GM21576 (cell line): Measurements from ENCODE around the gene GREB1L.
"Not testable (repeated sequence)": the region's sequence is repeated elsewhere in the genome, so short reads cannot be mapped to it uniquely, and the experiment has no call there.

Experiments
- ATAC-seq: cut with Tn5 transposase; IDR thresholded peaks from one replicate; pipeline ENCODE4 v1.9.1; 2021; ENCODE audit warnings: mild to moderate bottlenecking, moderate library complexity; ENCODE audit not compliant: unreplicated experiment

GREB1L gene

DNA sequence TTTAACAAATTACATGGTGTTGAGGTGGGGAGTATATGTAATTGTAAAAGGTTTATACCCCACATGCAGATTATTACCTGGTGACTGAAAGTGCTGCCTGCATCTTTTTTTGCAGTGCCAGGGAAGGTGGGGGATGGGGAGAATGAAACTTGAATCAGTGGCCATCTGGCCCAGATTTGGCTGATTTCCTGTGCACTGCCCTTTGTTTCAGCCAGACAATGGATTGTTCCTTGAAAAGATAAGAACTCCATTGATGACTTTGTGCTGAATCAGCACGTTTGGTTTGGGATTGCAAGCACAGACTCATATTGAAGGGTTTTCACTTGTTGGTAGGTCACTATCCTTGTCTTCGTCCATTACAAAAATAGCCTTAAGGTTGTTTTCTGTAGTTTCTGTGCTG lies 20.9 kb downstream of the GREB1L start:
- no peak for ATAC-seq

DNA sequence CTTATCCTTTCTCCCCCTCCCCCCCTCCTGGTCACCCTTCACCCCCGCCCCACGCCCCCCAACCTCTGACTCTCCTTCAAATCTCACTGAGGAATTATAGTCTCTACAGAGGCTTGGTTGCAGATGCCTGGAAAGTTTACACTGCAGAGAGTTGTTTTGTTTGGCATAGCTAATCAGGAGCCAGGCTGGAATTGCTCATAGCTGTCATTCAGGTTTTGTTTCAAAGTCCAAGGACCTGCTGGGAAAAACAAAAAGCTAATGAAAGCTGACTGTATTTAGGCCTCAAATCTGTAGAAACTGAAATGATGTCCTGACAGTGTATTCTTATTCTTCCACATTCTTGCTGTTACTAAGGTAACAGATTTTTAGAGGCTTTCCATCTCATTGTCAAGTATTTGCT lies 22.6 kb downstream of the GREB1L start:
- ATAC-seq, result no peak

DNA sequence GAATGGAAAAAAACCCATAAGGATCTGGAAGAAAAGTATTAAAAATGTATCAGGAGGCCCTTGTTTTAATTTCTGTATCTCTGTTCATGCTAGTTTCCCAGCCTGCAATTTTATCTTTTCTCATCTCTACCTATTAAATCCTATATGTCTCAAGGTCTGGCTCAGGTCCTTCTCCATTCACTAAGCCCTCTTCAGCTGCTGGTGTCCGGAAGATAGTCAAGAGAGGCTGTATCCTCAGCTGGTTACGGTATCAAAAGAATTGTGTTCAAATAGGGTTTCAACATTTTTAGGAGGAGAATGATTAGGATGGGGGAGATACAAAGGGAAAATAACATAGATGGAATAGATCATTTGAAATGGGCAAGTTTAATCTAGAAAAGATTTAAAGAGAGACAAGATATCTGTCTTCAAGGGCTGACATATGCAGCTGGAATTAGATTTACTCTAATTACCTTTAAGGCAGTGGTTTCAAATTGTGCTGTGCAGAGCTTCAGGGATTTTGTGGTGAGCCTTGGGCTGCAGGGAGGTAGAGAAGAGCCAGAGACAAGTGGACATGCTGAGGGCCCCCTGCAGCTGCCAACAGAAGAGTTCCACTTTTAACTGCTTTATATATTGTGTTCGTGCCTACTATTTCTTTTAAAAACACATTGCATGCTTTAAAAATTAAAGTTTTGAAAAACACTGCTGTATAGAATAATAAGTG lies 24.1 kb downstream of the GREB1L start:
- ATAC-seq, result no peak

- no peak for ATAC-seq
Measured at GRCh38 chr18:21267400-21267799, 25.4 kb downstream of the GREB1L start.

GRCh38 chr18:21269349-21269748 lies 27.3 kb downstream of the GREB1L start:
- ATAC-seq, result no peak

DNA sequence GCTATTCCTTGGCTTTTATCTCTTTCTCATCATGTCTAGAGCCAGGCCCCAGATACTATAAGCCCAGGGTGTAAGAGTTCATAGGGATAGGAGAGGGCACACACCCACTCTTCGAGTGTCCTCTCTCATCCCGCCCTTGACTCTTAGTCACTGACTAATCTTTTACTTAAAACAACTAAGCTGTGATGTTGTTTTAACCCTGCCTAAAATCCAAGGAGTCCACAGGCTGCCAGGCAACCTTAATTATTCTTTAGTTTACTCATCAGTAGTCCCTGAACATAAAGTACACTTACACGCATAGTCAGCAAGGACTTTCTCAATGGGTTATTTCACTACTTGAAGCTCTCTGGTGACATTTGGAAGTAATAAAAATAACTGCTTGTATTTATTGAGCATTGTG lies 28.4 kb downstream of the GREB1L start:
- ATAC-seq, result no peak

GRCh38 chr18:21272016-21272579 lies 30.1 kb downstream of the GREB1L start:
- no peak for ATAC-seq

GRCh38 chr18:21273568-21273967 lies 31.5 kb downstream of the GREB1L start:
- no peak for ATAC-seq

DNA sequence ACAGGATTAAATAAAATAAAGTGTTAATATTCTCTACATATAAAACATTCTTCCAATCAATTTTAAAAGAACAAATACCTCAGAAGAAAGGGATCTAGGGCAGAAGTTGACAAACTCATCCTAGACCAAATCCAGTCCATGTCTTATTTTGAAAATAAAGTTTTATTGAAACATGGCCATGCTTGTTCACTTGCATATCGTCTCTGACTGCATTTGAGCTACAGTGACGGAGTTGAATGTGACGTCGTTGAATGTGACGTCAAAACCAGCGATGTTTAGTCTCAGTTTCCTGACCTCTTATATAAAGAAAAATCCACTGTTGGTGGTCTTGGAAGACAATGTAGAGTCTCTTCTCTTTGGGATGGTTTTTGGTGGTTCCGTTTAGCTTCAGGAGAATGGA lies 33.6 kb downstream of the GREB1L start:
- ATAC-seq, result no peak

GRCh38 chr18:21277578-21277977 lies 35.5 kb downstream of the GREB1L start:
- ATAC-seq, result no peak

GRCh38 chr18:21278218-21278617 lies 36.2 kb downstream of the GREB1L start:
- not testable (repeated sequence) for ATAC-seq

- ATAC-seq, result no peak
Measured at GRCh38 chr18:21281603-21282002, 39.6 kb downstream of the GREB1L start.

DNA sequence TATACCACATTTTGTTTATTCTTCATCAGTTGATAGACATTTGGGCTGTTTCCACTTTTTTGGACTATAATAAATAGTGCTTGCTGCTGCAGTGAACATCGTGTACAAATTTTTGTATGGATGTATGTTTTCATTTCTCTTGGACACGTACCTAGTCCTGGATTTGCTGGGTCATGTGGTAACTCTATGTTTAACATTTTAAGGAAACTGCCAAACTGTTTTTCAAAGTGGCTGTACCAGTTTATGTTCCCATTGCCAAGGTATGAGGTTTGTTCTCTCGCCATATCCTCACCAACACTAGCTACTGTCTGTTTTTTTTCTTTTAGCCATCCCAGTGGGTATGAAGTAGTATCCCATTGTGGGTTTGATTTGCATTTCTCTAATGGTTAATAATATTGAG lies 42.5 kb downstream of the GREB1L start:
- no peak for ATAC-seq

GRCh38 chr18:21289827-21290226 lies 47.8 kb downstream of the GREB1L start:
- ATAC-seq, result no peak

GRCh38 chr18:21291106-21291505 lies 49.1 kb downstream of the GREB1L start:
- no peak for ATAC-seq

GRCh38 chr18:21293479-21293878 lies 51.4 kb downstream of the GREB1L start:
- ATAC-seq, result no peak

DNA sequence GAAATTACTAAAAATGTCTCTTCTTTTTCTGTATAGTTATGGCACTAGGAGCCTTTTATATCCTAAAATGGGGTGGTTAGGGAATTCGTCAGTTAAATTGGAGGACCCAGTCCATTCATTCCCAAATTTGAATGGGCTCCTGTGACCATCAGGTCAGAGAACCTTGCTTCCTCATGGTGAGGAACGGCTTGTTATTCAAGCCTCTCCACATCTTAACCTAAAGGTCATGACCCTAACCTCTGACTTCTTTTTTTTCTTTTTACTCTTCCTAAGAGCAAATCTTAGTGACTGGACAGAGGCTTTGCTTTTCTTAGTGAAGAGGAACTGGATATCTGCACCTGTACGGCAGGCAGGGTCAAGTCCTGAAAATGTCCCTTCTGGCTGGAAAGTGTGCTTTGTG lies 53.1 kb downstream of the GREB1L start:
- no peak for ATAC-seq

DNA sequence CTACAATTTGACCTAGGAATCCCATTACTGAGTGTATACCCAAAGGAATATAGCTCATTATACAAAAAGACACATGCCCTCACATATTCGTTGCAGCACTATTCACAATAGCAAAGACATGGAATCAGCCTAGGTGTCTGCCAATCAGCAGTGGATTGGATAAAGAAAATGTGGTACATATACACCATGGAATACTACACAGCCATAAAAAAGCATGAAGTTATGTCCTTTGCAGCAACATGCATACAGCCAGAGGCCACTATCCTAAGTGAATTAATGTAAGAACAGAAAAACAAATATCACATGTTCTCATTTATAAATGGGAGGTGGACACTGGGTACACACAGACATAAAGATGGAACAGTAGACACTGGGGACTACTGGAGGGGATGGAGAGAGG lies 54.0 kb downstream of the GREB1L start:
- no peak for ATAC-seq

- ATAC-seq, result no peak
Measured at GRCh38 chr18:21298351-21298750, 56.3 kb downstream of the GREB1L start.

GRCh38 chr18:21300035-21300907 lies 58.2 kb downstream of the GREB1L start:
- ATAC-seq, result no peak

- ATAC-seq, result no peak
Measured at GRCh38 chr18:21300908-21301200, 58.8 kb downstream of the GREB1L start.

DNA sequence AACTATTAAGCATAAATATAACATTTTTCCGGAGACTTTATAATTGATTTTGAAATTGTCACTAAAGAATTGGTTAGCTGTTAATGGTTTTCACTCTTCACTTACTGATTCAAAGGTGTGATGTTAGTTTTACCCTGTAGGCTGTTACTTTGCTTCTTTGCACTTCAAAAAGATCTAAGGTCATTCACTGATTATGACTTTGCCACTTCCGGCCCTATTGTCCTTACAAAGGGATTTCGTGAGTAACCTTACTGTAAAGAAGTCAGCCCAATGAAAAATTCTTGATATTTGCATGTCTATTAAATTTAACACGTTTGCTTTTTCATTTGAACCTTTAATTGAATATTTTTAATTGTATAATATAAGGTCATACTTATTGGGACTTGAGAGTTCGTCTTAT lies 61.4 kb downstream of the GREB1L start:
- ATAC-seq, result no peak
